GM23248 (cell line): ENCODE results near the gene ATF3.

ENCODE experiments used
- EZH2 ChIP-seq: fragments of 200-600 bp; sonication (generic); IDR thresholded peaks from 2 replicates; pipeline ENCODE4 v1.6.1; 2018; ENCODE audit warnings: antibody characterized with exemption, mild to moderate bottlenecking; ENCODE audit not compliant: insufficient read depth, poor library complexity, severe bottlenecking
- EZH2phosphoT487 ChIP-seq: fragments of 200-600 bp; sonication (generic); IDR thresholded peaks from 2 replicates; pipeline ENCODE4 v1.6.1; 2018; ENCODE audit warnings: antibody characterized with exemption, moderate library complexity, mild to moderate bottlenecking, low read depth; ENCODE audit not compliant: insufficient read depth

GRCh38 chr1:212650228-212650627, 41.7 kb downstream of the ATF3 start:
- TF ChIP-seq EZH2 (no peak), EZH2phosphoT487 (no peak)
